NCI-H2081 (cell line): Measurements from ENCODE around the gene MAB21L2.
A peak's percentile ranks its signal among the peaks of the same experiment; 100 is the strongest.
"Not testable (repeated sequence)": the region's sequence is repeated elsewhere in the genome, so short reads cannot be mapped to it uniquely, and the experiment has no call there.

ENCODE experiments used
- DNase-seq, 2 experiments: peaks; one replicate each; lab custom pipeline; 2025; lab: John Stamatoyannopoulos, UW

Gene MAB21L2

GRCh38 chr4:150582146-150582872 lies at the start of gene MAB21L2:
TSS of gene MAB21L2 (plus strand) at chr4:150582151. CDS start at chr4:150583030, 879 bp downstream.
- DNase-seq = no peak

DNA sequence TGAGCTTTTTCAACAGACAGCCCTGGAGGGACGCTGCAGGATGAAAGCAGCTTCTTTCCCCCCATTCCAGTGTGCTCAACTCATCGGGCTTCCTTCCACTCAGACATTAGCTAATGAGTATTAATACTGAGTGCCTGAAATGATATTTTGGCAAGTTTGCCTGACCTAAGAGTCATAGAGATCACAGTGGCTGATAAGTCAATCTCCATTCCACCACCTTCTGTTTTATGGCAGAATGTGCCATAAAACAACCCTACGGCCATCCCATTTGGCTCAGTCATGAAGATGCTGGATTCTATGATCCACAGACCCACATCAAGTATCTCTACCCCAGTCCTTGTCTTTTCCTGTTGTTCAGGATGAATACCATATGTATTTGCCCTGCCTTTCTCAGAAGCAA lies 48.3 kb upstream of the MAB21L2 start:
- DNase-seq = no peak

GRCh38 chr4:150534818-150535217 lies 47.1 kb upstream of the MAB21L2 start:
- DNase-seq = no peak

DNA sequence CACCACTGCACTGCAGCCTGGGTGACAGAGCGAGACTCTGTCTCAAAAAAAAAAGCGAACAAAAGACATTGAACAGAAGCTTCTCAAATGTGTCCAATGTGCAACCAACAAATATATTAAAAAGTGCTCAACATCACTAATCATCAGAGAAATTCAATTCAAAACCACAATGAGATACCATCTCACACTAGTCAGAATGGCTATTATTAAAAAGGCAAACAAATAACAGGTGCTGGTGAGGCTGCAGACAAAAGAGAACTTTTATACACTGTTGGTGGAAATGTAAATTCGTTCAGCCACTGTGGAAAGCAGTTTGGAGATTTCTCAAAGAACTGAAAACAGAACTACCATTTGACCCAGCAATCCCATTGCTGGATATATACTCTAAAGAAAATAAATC lies 44.0 kb upstream of the MAB21L2 start:
- not testable (repeated sequence) for DNase-seq

GRCh38 chr4:150540536-150540935 lies 41.4 kb upstream of the MAB21L2 start:
- DNase-seq = no peak

DNA sequence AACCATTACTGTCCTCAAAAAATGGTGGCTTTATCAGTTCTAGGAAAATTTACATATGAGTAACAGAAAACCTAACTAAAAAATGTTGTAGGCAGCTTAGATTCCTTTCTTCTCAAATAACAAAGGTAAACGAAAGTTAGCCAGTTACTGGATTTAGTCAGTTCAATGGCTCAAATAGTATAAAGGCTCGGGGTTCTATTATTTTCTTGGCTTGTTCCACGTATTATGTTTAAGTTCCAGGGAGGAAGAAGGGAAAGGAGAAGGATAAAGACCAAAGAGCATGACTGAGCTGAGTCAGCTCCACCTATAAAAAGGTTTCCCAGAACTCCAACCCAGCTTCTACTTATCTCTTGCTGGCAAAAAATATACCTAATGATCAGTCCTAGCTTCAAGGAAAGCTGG lies 41.0 kb upstream of the MAB21L2 start:
- DNase-seq = no peak

GRCh38 chr4:150541681-150542080 lies 40.3 kb upstream of the MAB21L2 start:
- DNase-seq = no peak

DNA sequence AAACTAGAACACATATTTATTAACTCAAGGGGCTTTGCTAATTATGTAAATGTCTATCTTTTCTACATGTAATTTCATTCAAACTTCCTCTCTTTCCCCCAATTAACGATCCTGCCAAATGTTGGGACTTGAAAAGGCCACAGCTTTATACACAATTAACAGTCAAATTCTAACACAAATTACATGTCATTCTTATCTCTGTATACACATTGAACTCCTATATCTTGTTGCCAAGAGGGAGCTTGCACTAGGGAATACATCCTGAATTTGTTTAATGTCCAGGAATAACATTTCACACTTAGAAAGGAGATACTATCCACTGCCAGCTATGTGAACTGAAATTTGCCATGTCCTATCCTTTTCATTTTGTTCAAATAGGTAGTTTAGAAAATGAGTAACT lies 38.9 kb upstream of the MAB21L2 start:
- peak in 1 of 2 experiments; percentile 2 for DNase-seq

DNA sequence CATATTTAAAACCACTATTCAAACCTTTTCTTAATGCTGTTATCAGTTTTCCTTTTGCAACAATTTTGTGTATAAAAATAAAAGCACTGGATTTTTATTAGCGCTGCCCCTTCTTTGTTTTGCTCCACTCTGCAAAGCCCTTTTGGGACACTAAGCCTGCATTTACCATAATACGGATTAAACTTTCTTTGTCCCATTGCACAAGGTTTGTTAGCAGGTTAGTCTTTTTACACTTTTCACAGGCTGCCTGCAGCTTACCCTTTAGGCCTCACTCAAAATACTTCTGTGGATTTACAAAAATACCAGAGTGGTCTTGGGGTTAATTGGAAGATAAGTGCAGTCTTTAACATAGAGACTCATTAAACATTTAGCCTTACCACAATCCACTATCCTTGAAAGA lies 35.7 kb upstream of the MAB21L2 start:
- no peak for DNase-seq

GRCh38 chr4:150547154-150547838 lies 34.7 kb upstream of the MAB21L2 start:
- no peak for DNase-seq

DNA sequence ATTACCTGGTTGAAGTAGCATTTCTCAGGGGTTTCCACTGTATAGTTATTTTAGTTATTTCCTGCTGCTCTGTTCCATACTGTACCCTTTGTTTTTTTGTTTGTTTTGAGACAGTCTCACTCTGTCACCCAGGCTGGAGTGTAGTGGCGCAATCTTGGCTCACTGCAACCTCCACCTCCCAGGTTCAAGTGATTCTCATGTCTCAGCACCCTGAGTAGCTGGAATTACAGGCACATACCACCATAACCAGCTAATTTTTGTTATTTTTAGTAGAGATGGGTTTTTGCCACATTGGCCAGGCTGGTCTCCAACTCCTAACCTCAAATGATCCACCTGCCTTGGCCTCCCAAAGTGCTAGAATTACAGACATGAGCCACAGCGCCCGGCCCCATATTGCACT lies 24.1 kb upstream of the MAB21L2 start:
- not testable (repeated sequence) for DNase-seq

- no peak for DNase-seq
Observed at GRCh38 chr4:150561143-150561737, 20.7 kb upstream of the MAB21L2 start.

DNA sequence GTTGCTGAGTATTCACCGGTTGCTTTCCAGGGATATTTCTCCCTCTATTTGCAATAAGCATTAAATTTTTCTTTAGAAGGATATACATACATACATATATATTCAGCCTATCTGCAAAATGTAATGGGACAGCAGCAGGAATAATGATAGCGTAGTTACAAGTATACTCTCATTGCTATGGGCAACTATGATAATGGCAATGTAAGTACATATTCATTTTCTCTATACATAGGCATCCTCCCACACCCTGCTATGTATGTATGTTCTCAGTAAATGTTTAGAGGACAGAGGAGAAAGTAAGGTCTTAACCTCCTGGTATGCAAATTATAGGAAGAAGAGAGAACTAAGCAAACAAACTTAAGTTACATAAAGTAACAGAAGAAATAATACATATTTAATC lies 19.7 kb upstream of the MAB21L2 start:
- no peak for DNase-seq

DNA sequence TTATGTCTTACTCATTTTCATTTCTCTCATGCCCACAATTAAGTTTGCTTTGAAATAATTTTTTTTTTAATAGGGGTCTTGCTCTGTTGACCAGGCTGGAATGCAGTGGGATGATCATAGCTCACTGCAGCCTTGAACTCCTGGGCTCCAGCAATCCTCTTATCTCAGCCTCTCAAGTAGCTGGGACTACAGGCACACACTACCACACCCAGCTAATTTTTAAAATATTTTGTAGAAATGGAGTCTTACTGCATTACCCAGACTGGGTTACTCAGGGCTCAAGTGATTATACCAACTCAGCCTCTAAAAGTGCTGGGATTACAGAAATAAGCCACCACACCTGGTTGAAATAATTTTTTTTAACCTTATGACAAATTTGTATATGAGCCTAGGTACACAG lies 19.2 kb upstream of the MAB21L2 start:
- no peak for DNase-seq

GRCh38 chr4:150564967-150565366 lies 17.0 kb upstream of the MAB21L2 start:
- not testable (repeated sequence) for DNase-seq

DNA sequence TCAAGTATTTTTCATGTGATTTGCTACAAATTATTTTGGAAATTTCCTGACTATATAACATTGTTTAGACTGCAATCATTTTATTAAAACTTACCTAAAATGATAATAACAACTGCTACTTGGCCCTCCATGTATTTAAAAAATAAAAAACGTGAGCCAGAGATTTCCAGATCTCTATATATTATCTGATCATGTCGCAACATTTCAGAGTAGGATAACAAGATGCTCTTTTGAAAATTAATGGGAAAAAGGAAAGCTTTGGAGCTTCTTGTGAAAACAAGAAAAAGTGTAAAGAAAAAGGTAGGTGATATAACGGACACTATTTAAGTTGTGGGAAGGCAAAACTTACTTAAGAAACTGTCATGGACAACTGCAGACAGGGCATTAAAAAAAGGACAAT lies 14.9 kb upstream of the MAB21L2 start:
- DNase-seq = no peak

DNA sequence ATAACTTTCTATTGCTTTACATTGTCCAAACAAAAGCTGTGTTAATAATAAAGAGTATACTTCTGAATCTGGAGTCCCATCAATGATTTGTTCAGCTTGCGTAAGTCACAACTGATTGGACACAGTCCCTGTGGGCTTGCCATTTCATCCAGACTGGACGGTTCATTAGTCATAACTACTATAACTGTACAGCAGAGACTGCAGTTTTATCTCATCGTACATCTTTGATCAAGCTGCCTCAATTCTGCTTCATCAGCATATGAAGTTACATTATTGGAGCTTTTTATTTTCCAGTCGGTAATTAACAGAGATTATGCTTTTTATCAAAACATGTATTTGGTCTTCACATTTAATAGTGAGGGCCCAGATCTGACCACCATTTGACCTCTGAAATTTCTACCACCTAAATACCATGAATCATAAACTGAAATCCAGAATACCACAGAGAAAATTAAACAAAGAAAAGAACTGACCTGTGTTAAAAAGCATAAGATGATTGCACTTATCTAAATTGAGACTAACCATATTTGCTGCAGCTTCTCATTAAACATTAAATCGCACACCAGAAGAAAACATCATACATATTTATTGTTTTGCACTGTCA lies 12.5 kb upstream of the MAB21L2 start:
- peak in 1 of 2 experiments; percentile 64 for DNase-seq

GRCh38 chr4:150569998-150570535 lies 11.9 kb upstream of the MAB21L2 start:
- DNase-seq = no peak

GRCh38 chr4:150570862-150571261 lies 11.1 kb upstream of the MAB21L2 start:
- DNase-seq = peak in 1 of 2 experiments; percentile 7

DNA sequence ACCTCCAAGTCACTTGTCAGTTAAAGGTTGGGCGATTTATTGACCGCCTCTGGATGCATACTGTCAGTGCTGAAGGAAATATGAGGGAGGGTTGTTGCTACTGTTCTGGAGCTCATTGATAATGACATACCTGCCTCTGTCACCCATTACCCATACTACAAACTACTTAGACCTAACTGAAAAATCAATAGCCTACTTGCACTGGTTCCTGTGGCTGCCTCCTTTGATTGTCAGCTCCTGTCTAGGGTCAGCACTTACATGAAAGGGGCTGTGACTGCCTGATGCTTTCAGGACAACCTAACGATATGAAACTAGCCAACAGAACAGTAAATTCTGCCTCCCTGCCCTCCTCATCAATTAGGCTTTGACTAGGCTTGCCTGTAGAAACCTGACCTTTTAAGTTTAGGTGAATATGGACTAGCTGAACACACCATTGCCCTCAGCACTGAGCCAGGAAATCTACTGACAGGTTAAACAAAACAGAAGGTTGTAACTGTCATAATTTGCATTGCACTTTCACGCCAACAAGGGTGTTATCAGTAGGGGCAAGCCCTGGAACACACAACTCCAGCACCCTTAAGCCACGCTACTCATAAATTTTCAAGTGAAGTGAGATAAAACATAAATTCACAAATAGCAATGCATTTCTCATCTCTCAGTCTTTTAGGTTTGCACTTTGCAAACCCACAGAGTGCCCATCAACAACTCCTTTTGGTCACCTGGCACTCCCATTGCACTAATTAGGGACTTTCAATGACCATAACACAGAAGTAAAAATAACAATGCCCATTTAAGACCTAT lies 9.0 kb upstream of the MAB21L2 start:
- no peak for DNase-seq

DNA sequence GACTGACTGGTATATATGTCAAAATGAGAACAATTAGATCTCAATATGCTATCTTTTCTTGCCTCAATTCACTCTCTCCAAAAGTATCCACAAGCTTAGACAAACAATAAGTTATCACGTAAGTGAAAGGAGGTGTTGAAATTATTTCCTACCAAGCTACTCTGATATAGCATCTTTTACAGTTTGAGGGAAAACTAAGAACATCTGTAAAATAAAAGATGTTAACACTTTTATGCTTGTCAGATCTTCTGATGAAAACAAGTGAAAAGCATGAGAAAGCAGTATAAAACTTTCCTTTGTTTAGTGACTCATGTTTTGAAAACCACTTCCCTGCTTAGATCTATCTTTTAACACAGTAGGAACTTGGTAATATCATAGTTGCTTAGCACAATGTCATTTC lies 8.4 kb upstream of the MAB21L2 start:
- DNase-seq = no peak

GRCh38 chr4:150574678-150575077 lies 7.3 kb upstream of the MAB21L2 start:
- no peak for DNase-seq
